WTC11 (cell line): ENCODE data around the gene RRAD. TPM values are rescaled to one million over a fixed set of nuclear protein-coding genes. Genes with fewer than 3 reads are reported as not detected.

Experiments used
- ATAC-seq: fragments of 200-7000 bp; cut with Tn5 transposase; 2 replicates; pipeline ENCODE4 v1.10.0; 2021; ENCODE audit warnings: mild to moderate bottlenecking, moderate library complexity
- CTCF ChIA-PET: fragments of 300-600 bp; sonication (Branson Sonifier 250); formaldehyde crosslinking; loops from one replicate; lab custom pipeline; 2021; ENCODE audit warnings: antibody characterized with exemption; lab: Charles Lee
- POLR2A ChIA-PET: fragments of 350-600 bp; sonication (Branson Sonifier 250); formaldehyde crosslinking; loops from one replicate; lab custom pipeline; 2021; ENCODE audit warnings: antibody characterized with exemption; lab: Charles Lee
- DNase-seq: peaks from one replicate; pipeline ENCODE4 v3.0.0; 2021; ENCODE audit warnings: low spot score
- H3K27ac Mint-ChIP-seq: 2 replicates; pipeline ENCODE4 v1.8.0; 2021; ENCODE audit warnings: mixed read lengths
- H3K27me3 Mint-ChIP-seq: 2 replicates; pipeline ENCODE4 v1.8.0; 2021; ENCODE audit warnings: low read depth, mild to moderate bottlenecking, moderate library complexity, mixed read lengths
- H3K36me3 Mint-ChIP-seq: 2 replicates; pipeline ENCODE4 v1.8.0; 2021; ENCODE audit warnings: mixed read lengths
- H3K4me1 Mint-ChIP-seq: 2 replicates; pipeline ENCODE4 v1.8.0; 2022; ENCODE audit warnings: mixed read lengths
- H3K4me3 Mint-ChIP-seq: 2 replicates; pipeline ENCODE4 v1.8.0; 2021; ENCODE audit warnings: mild to moderate bottlenecking, moderate library complexity, mixed read lengths
- H3K9me3 Mint-ChIP-seq: 2 replicates; pipeline ENCODE4 v1.8.0; 2021; ENCODE audit warnings: mixed read lengths
- CREB1 ChIP-seq: sonication (generic); formaldehyde crosslinking; IDR thresholded peaks from 2 replicates; pipeline ENCODE4 v1.8.0; 2023; ENCODE audit warnings: mild to moderate bottlenecking, missing genetic modification reagents
- CTCF ChIP-seq: fragments of 200-600 bp; IDR thresholded peaks from 2 replicates; pipeline ENCODE4 v1.8.0; 2022; ENCODE audit warnings: antibody characterized with exemption
- ERG ChIP-seq: fragments of 250-450 bp; sonication (Bioruptor Pico); IDR thresholded peaks from 2 replicates; pipeline ENCODE4 v1.8.0; 2021; ENCODE audit warnings: mild to moderate bottlenecking
- HMGA2 ChIP-seq: fragments of 250-450 bp; sonication (Bioruptor Pico); IDR thresholded peaks from 2 replicates; pipeline ENCODE4 v1.4.0; 2021; ENCODE audit warnings: mild to moderate bottlenecking, moderate library complexity
- IRF2 ChIP-seq: sonication (generic); formaldehyde crosslinking; IDR thresholded peaks from 2 replicates; pipeline ENCODE4 v1.8.0; 2022; ENCODE audit warnings: low read depth, missing genetic modification reagents, borderline replicate concordance
- NR1H2 ChIP-seq: sonication (generic); formaldehyde crosslinking; IDR thresholded peaks from 2 replicates; pipeline ENCODE4 v1.9.0; 2021; ENCODE audit warnings: mild to moderate bottlenecking, moderate library complexity, missing genetic modification reagents
- PRDM15 ChIP-seq: sonication (generic); formaldehyde crosslinking; IDR thresholded peaks from 2 replicates; pipeline ENCODE4 v1.8.0; 2022; ENCODE audit warnings: missing genetic modification reagents
- USF2 ChIP-seq: sonication (generic); formaldehyde crosslinking; IDR thresholded peaks from 2 replicates; pipeline ENCODE4 v1.8.1; 2023; ENCODE audit warnings: mild to moderate bottlenecking, missing genetic modification reagents, moderate library complexity
- total RNA-seq: library from RNA; stranded (reverse); gene quantifications from 3 replicates; pipeline ENCODE4 v1.2.3, GENCODE V29; 2021
- TF ChIP-seq, protein P1 (sequence below): sonication (generic); formaldehyde crosslinking; IDR thresholded peaks from 2 replicates; pipeline ENCODE4 v1.8.1; 2022; ENCODE audit warnings: low read depth, missing genetic modification reagents, borderline replicate concordance
- TF ChIP-seq, protein P2 (sequence below): sonication (generic); formaldehyde crosslinking; IDR thresholded peaks from 2 replicates; pipeline ENCODE4 v1.8.0; 2022; ENCODE audit warnings: mild to moderate bottlenecking, missing genetic modification reagents
- TF ChIP-seq, protein P3 (sequence below): fragments of 250-450 bp; sonication (Bioruptor Pico); IDR thresholded peaks from 2 replicates; pipeline ENCODE4 v1.9.0; 2021; ENCODE audit warnings: moderate library complexity, mild to moderate bottlenecking, inconsistent platforms, borderline replicate concordance

Gene RRAD
- total RNA-seq, 1 experiment from 2014 or later = 0.52 TPM

GRCh38 chr16:66908762-66909559, 16.4 kb downstream of the RRAD start (continued):
- TF ChIP-seq USF2 = no peak
- TF ChIP-seq IRF2 = no peak
- TF ChIP-seq NR1H2 = no peak
- TF ChIP-seq, protein P1, sequence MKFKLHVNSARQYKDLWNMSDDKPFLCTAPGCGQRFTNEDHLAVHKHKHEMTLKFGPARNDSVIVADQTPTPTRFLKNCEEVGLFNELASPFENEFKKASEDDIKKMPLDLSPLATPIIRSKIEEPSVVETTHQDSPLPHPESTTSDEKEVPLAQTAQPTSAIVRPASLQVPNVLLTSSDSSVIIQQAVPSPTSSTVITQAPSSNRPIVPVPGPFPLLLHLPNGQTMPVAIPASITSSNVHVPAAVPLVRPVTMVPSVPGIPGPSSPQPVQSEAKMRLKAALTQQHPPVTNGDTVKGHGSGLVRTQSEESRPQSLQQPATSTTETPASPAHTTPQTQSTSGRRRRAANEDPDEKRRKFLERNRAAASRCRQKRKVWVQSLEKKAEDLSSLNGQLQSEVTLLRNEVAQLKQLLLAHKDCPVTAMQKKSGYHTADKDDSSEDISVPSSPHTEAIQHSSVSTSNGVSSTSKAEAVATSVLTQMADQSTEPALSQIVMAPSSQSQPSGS (CRISPR knock-in tag) = no peak

GRCh38 chr16:66908116-66908515, 17.2 kb downstream of the RRAD start:
- ChIA-PET POLR2A (no interaction called here), CTCF (interaction anchor here (3.3 kb wide), 1 partner anchor 20 kb away, joined by 41 read pairs; no protein-coding TSS in a partner anchor)
- Mint-ChIP-seq H3K27me3 (peaks cover 15% of the 10 kb centered on the region), H3K36me3 (no peaks in the 10 kb centered on the region), H3K4me1 (peaks cover 5% of the 10 kb centered on the region; the same call in 1 of the 2 replicates), H3K27ac (no peak overlapping the region), H3K9me3 (no peaks in the 10 kb centered on the region), H3K4me3 (no peak overlapping the region)
- ATAC-seq (no peak), DNase-seq (no peak)
- no peak for TF ChIP-seq HMGA2
- no peak for TF ChIP-seq CTCF
- TF ChIP-seq, protein P2, sequence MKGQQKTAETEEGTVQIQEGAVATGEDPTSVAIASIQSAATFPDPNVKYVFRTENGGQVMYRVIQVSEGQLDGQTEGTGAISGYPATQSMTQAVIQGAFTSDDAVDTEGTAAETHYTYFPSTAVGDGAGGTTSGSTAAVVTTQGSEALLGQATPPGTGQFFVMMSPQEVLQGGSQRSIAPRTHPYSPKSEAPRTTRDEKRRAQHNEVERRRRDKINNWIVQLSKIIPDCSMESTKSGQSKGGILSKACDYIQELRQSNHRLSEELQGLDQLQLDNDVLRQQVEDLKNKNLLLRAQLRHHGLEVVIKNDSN = no peak
- TF ChIP-seq, protein P3, sequence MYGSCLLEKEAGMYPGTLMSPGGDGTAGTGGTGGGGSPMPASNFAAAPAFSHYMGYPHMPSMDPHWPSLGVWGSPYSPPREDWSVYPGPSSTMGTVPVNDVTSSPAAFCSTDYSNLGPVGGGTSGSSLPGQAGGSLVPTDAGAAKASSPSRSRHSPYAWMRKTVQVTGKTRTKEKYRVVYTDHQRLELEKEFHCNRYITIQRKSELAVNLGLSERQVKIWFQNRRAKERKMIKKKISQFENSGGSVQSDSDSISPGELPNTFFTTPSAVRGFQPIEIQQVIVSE (CRISPR knock-in tag) = no peak
- TF ChIP-seq ERG (CRISPR knock-in tag) = no peak
- TF ChIP-seq, protein P1 (CRISPR knock-in tag) = no peak
- TF ChIP-seq PRDM15 (CRISPR knock-in tag) = no peak
- no peak for TF ChIP-seq CREB1
